Measurements from ENCODE around the gene DPP6. TPM values are rescaled to one million over a fixed set of nuclear protein-coding genes. Genes with fewer than 3 reads are reported as not detected.
A peak's percentile ranks its signal among the peaks of the same experiment; 100 is the strongest.

DPP6 gene
- total and polyA plus RNA-seq, 2 donors (not counting 1 experiment from before 2014, with no cell fraction given) = not detected

GRCh38 chr7:154928136-154929005 lies 876.2 kb downstream of the DPP6 start:
- intact Hi-C loops (cut with micrococcal nuclease) = loop anchor here (1.0 to 10.0 kb wide), 10 partner anchors 15 to 726 kb away; partner anchors contain the start of genes INSIG1 and PAXIP1
- no peaks in the 10 kb centered on the region for H3K9me3 Mint-ChIP-seq (ENCODE audit: insufficient read depth)
- H3K4me1 Mint-ChIP-seq = peaks cover 31% of the 10 kb centered on the region

More at GRCh38 chr7:154928136-154929005, 876.2 kb downstream of the DPP6 start:
- ChIA-PET CTCF (interaction anchor here (0.7 to 5.3 kb wide), 38 partner anchors 11 to 1965 kb away, joined by 3 to 75 read pairs (median 7); partner anchors contain the start of genes INSIG1 and PAXIP1), POLR2A (interaction anchor here (0.6 to 1.8 kb wide), 5 partner anchors 61 to 370 kb away, joined by 3 to 11 read pairs (median 5); partner anchors contain the start of genes INSIG1 and PAXIP1)
- Histone ChIP-seq H3K4me1 (ENCODE audit: control insufficient read depth in 2 of 2, insufficient read depth in 2 of 2, low read length in 2 of 2) (peaks cover 12 to 14% of the 10 kb centered on the region in 2 donors), H3K9ac (ENCODE audit: low read length) (peak overlapping the region; percentile 83), H3K4me3 (ENCODE audit: control extremely low read depth in 1 of 5, extremely low read depth in 1 of 5, insufficient read depth in 1 of 5, low read depth in 2 of 5, low read length in 4 of 5) (peak overlapping the region; percentile 64 to 98 (median 83)), H3K4me2 (replicated peaks; ENCODE audit: low read depth, low read length, poor library complexity, severe bottlenecking) (peak overlapping the region; percentile 94), H4K20me1 (ENCODE audit: control insufficient read depth, insufficient read depth, low read length, poor library complexity, severe bottlenecking) (no peaks in the 10 kb centered on the region), H2AFZ (ENCODE audit: insufficient read depth, low read depth, low read length, poor library complexity, severe bottlenecking) (peak overlapping the region; percentile 88), H3K27me3 (replicated peaks in 1 of 4; ENCODE audit: control extremely low read depth in 1 of 4, control insufficient read depth in 3 of 4, insufficient read depth in 4 of 4, low read length in 3 of 4) (no peaks in the 10 kb centered on the region), H3K9me3 (ENCODE audit: control extremely low read depth in 1 of 3, control insufficient read depth in 2 of 3, insufficient read depth in 1 of 3, low read length in 2 of 3) (peaks cover 0 to 6% (median 2%) of the 10 kb centered on the region in 3 donors), H3K79me2 (ENCODE audit: control insufficient read depth, insufficient read depth, low read length) (peaks cover 45% of the 10 kb centered on the region), H3K27ac (ENCODE audit: low read length in 2 of 2) (peak overlapping the region; percentile 83 to 94), H3K36me3 (replicated peaks in 1 of 2; ENCODE audit: control extremely low read depth in 1 of 2, control insufficient read depth in 1 of 2, extremely low read depth in 1 of 2, insufficient read depth in 2 of 2, low read length in 1 of 2) (peaks cover 0 to 3% of the 10 kb centered on the region in 2 experiments)
- DNase-seq (peak; percentile 96), ATAC-seq (ENCODE audit: low read depth) (peak; percentile 82)
- peak overlapping the region; percentile 96 for H3K27ac Mint-ChIP-seq
- H3K4me3 Mint-ChIP-seq = peak overlapping the region; percentile 97
- WGBS (ENCODE audit: insufficient coverage) = 7% methylated on average over 15 of the region's 17 CpGs
- TF ChIP-seq EZH2 (IDR thresholded peaks at IDR 0.05; ENCODE audit: borderline replicate concordance, insufficient read depth, low read depth, low read length, poor library complexity, severe bottlenecking) = no peak
- TF ChIP-seq, protein P1, sequence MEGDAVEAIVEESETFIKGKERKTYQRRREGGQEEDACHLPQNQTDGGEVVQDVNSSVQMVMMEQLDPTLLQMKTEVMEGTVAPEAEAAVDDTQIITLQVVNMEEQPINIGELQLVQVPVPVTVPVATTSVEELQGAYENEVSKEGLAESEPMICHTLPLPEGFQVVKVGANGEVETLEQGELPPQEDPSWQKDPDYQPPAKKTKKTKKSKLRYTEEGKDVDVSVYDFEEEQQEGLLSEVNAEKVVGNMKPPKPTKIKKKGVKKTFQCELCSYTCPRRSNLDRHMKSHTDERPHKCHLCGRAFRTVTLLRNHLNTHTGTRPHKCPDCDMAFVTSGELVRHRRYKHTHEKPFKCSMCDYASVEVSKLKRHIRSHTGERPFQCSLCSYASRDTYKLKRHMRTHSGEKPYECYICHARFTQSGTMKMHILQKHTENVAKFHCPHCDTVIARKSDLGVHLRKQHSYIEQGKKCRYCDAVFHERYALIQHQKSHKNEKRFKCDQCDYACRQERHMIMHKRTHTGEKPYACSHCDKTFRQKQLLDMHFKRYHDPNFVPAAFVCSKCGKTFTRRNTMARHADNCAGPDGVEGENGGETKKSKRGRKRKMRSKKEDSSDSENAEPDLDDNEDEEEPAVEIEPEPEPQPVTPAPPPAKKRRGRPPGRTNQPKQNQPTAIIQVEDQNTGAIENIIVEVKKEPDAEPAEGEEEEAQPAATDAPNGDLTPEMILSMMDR (IDR thresholded peaks at IDR 0.05) = no peak
- no peaks in the 10 kb centered on the region for H3K27me3 Mint-ChIP-seq

Data from B cell (primary cell).